Astrocyte of the cerebellum (primary cell): Measurements from ENCODE around the gene ITPK1.

Experiments
- DNase-seq: peaks from one replicate; pipeline ENCODE4 v3.0.0-alpha.2; 2011; ENCODE audit warnings: low read depth
- H3K4me3 ChIP-seq: 2 replicates; pipeline ENCODE4 v1.5.1; 2011; ENCODE audit warnings: mild to moderate bottlenecking, low read depth, low read length, moderate library complexity
- in situ Hi-C: cut with HindIII; loops from 2 replicates; pipeline ENCODE4 v1.10.0; 2017; ENCODE audit warnings: low sequenced_read_pairs
- TF ChIP-seq, protein P1 (sequence below): IDR thresholded peaks from 2 replicates; pipeline ENCODE4 v1.5.1; 2012; ENCODE audit warnings: low read length, low read depth, moderate library complexity, mild to moderate bottlenecking; ENCODE audit errors: missing control alignments

Gene ITPK1

DNA sequence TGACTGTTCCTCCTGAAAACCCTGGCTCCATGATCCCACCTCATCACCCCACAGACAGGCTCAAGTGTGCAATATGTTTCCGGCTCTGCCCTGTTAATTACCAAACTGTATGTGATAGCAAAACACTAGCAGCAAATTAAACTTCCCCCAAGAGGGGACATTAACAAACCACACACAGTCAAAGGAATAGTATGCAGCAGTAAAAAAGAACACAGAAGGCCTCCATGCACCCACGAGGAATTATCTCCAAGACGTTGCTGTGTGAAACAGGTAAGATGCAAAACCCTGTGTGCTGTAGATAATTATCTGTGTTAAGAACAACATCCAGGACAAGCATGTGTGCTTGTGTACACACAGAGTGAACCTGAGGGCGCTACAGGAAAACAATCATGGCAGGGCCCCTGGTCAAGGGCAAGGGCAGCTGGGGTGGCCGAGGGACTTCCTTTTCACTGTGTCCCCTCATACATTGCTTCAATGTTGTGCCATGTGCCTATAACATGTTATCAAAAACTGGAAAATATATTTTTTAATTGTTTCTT lies 35.8 kb downstream of the ITPK1 start:
- TF ChIP-seq, protein P1, sequence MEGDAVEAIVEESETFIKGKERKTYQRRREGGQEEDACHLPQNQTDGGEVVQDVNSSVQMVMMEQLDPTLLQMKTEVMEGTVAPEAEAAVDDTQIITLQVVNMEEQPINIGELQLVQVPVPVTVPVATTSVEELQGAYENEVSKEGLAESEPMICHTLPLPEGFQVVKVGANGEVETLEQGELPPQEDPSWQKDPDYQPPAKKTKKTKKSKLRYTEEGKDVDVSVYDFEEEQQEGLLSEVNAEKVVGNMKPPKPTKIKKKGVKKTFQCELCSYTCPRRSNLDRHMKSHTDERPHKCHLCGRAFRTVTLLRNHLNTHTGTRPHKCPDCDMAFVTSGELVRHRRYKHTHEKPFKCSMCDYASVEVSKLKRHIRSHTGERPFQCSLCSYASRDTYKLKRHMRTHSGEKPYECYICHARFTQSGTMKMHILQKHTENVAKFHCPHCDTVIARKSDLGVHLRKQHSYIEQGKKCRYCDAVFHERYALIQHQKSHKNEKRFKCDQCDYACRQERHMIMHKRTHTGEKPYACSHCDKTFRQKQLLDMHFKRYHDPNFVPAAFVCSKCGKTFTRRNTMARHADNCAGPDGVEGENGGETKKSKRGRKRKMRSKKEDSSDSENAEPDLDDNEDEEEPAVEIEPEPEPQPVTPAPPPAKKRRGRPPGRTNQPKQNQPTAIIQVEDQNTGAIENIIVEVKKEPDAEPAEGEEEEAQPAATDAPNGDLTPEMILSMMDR: no peak
- no peak overlapping the region for H3K4me3 ChIP-seq
- DNase-seq: no peak
- in situ Hi-C loops: loop anchor here (5.0 kb wide), 1 partner anchor 57 kb away; no protein-coding TSS in a partner anchor

DNA sequence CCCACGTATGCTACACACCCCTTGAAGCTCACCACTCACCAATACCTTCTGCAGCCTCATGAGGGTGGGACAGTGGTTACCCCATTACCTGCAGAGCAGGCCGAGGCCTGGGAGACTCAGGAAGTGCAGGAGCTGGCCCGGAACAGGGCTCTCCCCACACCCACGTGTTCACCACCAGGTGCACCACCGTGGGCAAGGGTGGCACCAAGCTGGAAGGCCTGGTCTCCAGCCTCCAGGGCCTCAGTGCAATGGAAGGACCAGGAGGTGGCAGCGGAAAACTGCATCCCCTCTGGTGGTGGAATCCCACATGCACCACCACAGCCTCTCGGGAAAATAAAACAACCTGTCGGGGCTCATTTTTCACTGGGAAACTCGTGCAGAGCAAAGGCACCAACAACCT lies 36.4 kb downstream of the ITPK1 start:
- no peak for DNase-seq
- H3K4me3 ChIP-seq: no peak overlapping the region
- in situ Hi-C loops: no loop called here
- TF ChIP-seq, protein P1: no peak

GRCh38 chr14:93078870-93079269 lies 36.9 kb downstream of the ITPK1 start:
- no peak overlapping the region for H3K4me3 ChIP-seq
- TF ChIP-seq, protein P1: no peak
- in situ Hi-C loops: no loop called here
- DNase-seq: no peak

GRCh38 chr14:93076755-93077154 lies 39.0 kb downstream of the ITPK1 start:
- in situ Hi-C loops: no loop called here
- DNase-seq: no peak
- TF ChIP-seq, protein P1: no peak
- no peak overlapping the region for H3K4me3 ChIP-seq

DNA sequence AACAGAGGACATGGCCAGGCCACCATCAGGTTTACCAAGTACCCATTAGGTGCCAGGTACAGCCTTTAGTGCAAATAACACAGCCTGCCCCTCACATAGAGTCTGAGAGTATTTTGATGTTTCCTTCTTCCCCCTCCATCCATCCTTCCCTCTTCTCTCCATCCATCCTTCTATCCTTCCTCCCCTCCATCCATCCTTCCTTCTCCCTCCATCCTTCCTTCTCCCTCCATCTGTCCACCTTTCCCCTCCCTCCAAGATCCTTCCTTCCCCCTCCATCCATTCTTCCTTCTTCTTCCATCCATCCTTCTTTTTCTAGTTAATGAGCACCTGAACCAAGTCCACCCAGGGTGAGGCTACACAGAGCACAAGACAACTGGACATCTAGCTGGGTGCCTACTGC lies 39.8 kb downstream of the ITPK1 start:
- TF ChIP-seq, protein P1: no peak
- DNase-seq: no peak
- no peak overlapping the region for H3K4me3 ChIP-seq
- in situ Hi-C loops: no loop called here

- in situ Hi-C loops: no loop called here
- TF ChIP-seq, protein P1: no peak
- no peak overlapping the region for H3K4me3 ChIP-seq
- DNase-seq: no peak
Observed at GRCh38 chr14:93073910-93074769, 41.6 kb downstream of the ITPK1 start.
